Fibroblast of skin of right quadriceps (primary cell): Measurements from ENCODE around the gene SLCO4C1.
A peak's percentile ranks its signal among the peaks of the same experiment; 100 is the strongest.

ENCODE experiments used
- DNase-seq: peaks from one replicate; pipeline ENCODE4 v3.0.0-alpha.2; 2013

SLCO4C1 gene

GRCh38 chr5:102270036-102270435 is 26.0 kb downstream of the SLCO4C1 start:
- DNase-seq = no peak

GRCh38 chr5:102262688-102263087 is 33.4 kb downstream of the SLCO4C1 start:
- DNase-seq = no peak

GRCh38 chr5:102249381-102249780 is 46.7 kb downstream of the SLCO4C1 start:
- DNase-seq = no peak

- DNase-seq = no peak
These were observed 52.9 kb downstream of the SLCO4C1 start for GRCh38 chr5:102243213-102243612.

- DNase-seq = no peak
These were observed 54.2 kb downstream of the SLCO4C1 start for GRCh38 chr5:102241809-102242421.

- DNase-seq = no peak
These were observed 64.1 kb downstream of the SLCO4C1 start for GRCh38 chr5:102231693-102232619.

- no peak for DNase-seq
These were observed 66.4 kb downstream of the SLCO4C1 start for GRCh38 chr5:102229685-102230084.

- no peak for DNase-seq
These were observed 69.8 kb downstream of the SLCO4C1 start for GRCh38 chr5:102226321-102226720.

GRCh38 chr5:102223542-102224477 is 72.3 kb downstream of the SLCO4C1 start:
- DNase-seq = peak; percentile 3

GRCh38 chr5:102222772-102223171 is 73.3 kb downstream of the SLCO4C1 start:
- DNase-seq = no peak

- DNase-seq = no peak
These were observed 74.1 kb downstream of the SLCO4C1 start for GRCh38 chr5:102221949-102222348.

- DNase-seq = no peak
These were observed 77.9 kb downstream of the SLCO4C1 start for GRCh38 chr5:102218159-102218558.

- no peak for DNase-seq
These were observed 79.4 kb downstream of the SLCO4C1 start for GRCh38 chr5:102216678-102217077.

- no peak for DNase-seq
These were observed 84.9 kb downstream of the SLCO4C1 start for GRCh38 chr5:102211165-102211564.

- no peak for DNase-seq
These were observed 95.2 kb downstream of the SLCO4C1 start for GRCh38 chr5:102200861-102201260.

- DNase-seq = no peak
These were observed 99.6 kb downstream of the SLCO4C1 start for GRCh38 chr5:102196481-102196880.
